Upper lobe of left lung (tissue), 6 donors: ENCODE data around the gene ZNF813. TPM values are rescaled to one million over a fixed set of nuclear protein-coding genes. Genes with fewer than 3 reads are reported as not detected.

Experiments used
- ATAC-seq, 2 donors: fragments of 200-7000 bp; cut with Tn5 transposase; one replicate each; pipeline ENCODE4 v1.9.1; 2022; ENCODE audit warnings: mild to moderate bottlenecking in 2 of 2, moderate library complexity in 2 of 2; ENCODE audit not compliant: low FRiP score in 2 of 2
- DNase-seq, 2 donors: peaks; one replicate each; pipeline ENCODE4 v3.0.0-alpha.2; 2019 to 2020
- H3K27ac ChIP-seq, 4 donors: fragments of 200-600 bp; sonication (generic); one replicate each; pipeline ENCODE4 v1.5.1; 2016 to 2019
- H3K27me3 ChIP-seq, 4 donors: fragments of 200-600 bp; sonication (generic); one replicate each; pipeline ENCODE4 v1.5.1; 2017 to 2019
- H3K36me3 ChIP-seq, 4 donors: fragments of 200-600 bp; sonication (generic); one replicate each; pipeline ENCODE4 v1.5.1; 2016 to 2019
- H3K4me1 ChIP-seq, 4 donors: fragments of 200-600 bp; sonication (generic); one replicate each; pipeline ENCODE4 v1.5.1; 2018 to 2019
- H3K4me3 ChIP-seq, 4 donors: fragments of 200-600 bp; sonication (generic); one replicate each; pipeline ENCODE4 v1.5.1; 2017 to 2019; ENCODE audit warnings: mild to moderate bottlenecking in 2 of 4, moderate library complexity in 1 of 4
- H3K9me3 ChIP-seq, 4 donors: fragments of 200-600 bp; sonication (generic); one replicate each; pipeline ENCODE4 v1.5.1; 2018 to 2019
- EP300 ChIP-seq, 4 donors: sonication (generic); formaldehyde crosslinking; IDR thresholded peaks; one replicate each; pipeline ENCODE4 v1.5.1; 2017; ENCODE audit warnings: antibody characterized with exemption in 4 of 4, control low read depth in 2 of 4
- POLR2A ChIP-seq, 4 donors: fragments of 450-650 bp; IDR thresholded peaks; one replicate each; pipeline ENCODE4 v1.5.1; 2016 to 2017; ENCODE audit warnings: antibody characterized with exemption in 4 of 4, mild to moderate bottlenecking in 2 of 4
- POLR2AphosphoS5 ChIP-seq, 2 donors: sonication (generic); formaldehyde crosslinking; IDR thresholded peaks; one replicate each; pipeline ENCODE4 v1.5.1; 2017; ENCODE audit warnings: antibody characterized with exemption in 2 of 2
- WGBS, 2 donors: methylation state at CpG; one replicate each; pipeline ENCODE4 v1.1.5; 2017 to 2018; 5-methylcytosine and 5-hydroxymethylcytosine counted together
- total RNA-seq, 6 donors: library from RNA; depleted of rRNA in 4 of 6; stranded (reverse); fragments of >200 nt in 4 of 6; gene quantifications; one replicate each; pipeline versions ENCODE4 v1.1.0 to v1.2.1, GENCODE V29; 2016 to 2021
- TF ChIP-seq, protein P1 (sequence below), 6 experiments: fragments of 450-650 bp in 4 of 6; fragments of 200-600 bp in 2 of 6; sonication (generic) in 2 of 6; IDR thresholded peaks; one replicate each; pipeline ENCODE4 v1.5.1; 2016 to 2019; ENCODE audit warnings: antibody characterized with exemption in 6 of 6
- donor health status: DM: no; HTN: no; CAD: no; lungs with moderate emphysema.
- donor health status: DM: no; HTN: yes; CAD: no; lungs with severe emphysema.

Gene ZNF813
- total RNA-seq, 6 donors from 2014 or later = 2.2 to 8.4 (median 3.1) TPM

DNA sequence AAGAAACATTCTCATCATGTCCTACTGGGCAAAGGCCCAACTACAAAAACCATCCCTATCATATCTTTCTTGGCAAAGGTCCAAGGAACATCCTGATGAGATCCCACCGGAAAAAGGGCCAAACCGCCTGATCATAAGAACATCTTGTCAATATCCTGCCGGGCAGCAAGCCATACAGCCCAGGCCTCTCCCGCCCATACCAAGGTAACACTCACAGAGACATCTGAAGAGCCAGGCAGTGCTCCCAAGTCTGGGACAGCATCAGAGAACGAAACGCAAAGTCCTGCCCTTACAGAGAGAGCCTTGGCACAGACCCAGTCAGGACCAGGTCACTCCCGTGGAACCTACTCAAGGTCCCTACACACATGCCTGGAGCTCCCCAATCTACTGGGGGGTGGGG is 51.9 kb downstream of the ZNF813 start:
- WGBS, 2 donors = 38 to 77% methylated on average over 2 to 7 of the region's 7 CpGs
- Histone ChIP-seq H3K36me3 (no peaks in the 10 kb centered on the region), H3K4me3 (no peak overlapping the region), H3K27me3 (no peaks in the 10 kb centered on the region), H3K4me1 (peaks cover 16 to 23% (median 21%) of the 10 kb centered on the region in 4 donors), H3K27ac (peak overlapping the region; percentile 76 to 88 (median 82)), H3K9me3 (no peaks in the 10 kb centered on the region)
- peak in 1 of 2 donors; percentile 3 for ATAC-seq
- DNase-seq = peak in 1 of 2 donors; percentile 48
- TF ChIP-seq EP300 (IDR thresholded peaks at IDR 0.05) = peak; percentile 30 to 96 (median 74)
- peak in 1 of 4 donors; percentile 15 for TF ChIP-seq POLR2A (IDR thresholded peaks at IDR 0.05)
- TF ChIP-seq, protein P1, sequence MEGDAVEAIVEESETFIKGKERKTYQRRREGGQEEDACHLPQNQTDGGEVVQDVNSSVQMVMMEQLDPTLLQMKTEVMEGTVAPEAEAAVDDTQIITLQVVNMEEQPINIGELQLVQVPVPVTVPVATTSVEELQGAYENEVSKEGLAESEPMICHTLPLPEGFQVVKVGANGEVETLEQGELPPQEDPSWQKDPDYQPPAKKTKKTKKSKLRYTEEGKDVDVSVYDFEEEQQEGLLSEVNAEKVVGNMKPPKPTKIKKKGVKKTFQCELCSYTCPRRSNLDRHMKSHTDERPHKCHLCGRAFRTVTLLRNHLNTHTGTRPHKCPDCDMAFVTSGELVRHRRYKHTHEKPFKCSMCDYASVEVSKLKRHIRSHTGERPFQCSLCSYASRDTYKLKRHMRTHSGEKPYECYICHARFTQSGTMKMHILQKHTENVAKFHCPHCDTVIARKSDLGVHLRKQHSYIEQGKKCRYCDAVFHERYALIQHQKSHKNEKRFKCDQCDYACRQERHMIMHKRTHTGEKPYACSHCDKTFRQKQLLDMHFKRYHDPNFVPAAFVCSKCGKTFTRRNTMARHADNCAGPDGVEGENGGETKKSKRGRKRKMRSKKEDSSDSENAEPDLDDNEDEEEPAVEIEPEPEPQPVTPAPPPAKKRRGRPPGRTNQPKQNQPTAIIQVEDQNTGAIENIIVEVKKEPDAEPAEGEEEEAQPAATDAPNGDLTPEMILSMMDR (IDR thresholded peaks at IDR 0.05) = no peak
- TF ChIP-seq POLR2AphosphoS5 (IDR thresholded peaks at IDR 0.05) = peak; percentile 74 to 82

DNA sequence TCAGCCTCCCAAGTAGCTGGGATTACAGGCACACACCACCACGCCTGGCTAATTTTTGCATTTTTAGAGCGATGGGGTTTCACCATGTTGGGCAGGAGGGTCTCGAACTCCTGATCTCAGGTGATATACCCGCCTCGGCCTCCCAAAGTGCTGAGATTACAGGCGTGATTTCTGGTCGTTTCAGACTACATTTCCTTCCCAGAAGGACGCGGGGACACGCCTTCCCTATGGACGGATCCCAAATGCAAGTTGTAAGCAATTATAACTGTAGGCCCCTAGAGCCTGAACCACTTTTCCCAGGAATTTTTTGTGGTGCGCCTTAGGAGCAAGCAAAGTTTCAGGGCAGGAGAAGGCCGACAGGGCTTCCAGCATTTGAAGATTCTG is 52.6 kb downstream of the ZNF813 start:
- TF ChIP-seq POLR2AphosphoS5 (IDR thresholded peaks at IDR 0.05) = no peak
- H3K27ac ChIP-seq = peak overlapping the region; percentile 76 to 88 (median 82)
- peak overlapping the region in 3 of 4 donors; percentile 52 to 74 (median 59) for H3K4me3 ChIP-seq
- H3K9me3 ChIP-seq = no peaks in the 10 kb centered on the region
- WGBS, 2 donors = 68 to 72% methylated on average over 13 of the region's 13 CpGs
- no peaks in the 10 kb centered on the region for H3K27me3 ChIP-seq
- no peaks in the 10 kb centered on the region for H3K36me3 ChIP-seq
- DNase-seq = no peak
- H3K4me1 ChIP-seq = peaks cover 16 to 23% (median 21%) of the 10 kb centered on the region in 4 donors
- ATAC-seq = no peak

- H3K4me3 ChIP-seq = peak overlapping the region; percentile 52 to 75 (median 66)
- DNase-seq (peak; percentile 91 to 95), ATAC-seq (peak; percentile 97 to 98)
- no peaks in the 10 kb centered on the region for H3K36me3 ChIP-seq
- H3K4me1 ChIP-seq = peaks cover 16 to 23% (median 21%) of the 10 kb centered on the region in 4 donors
- peak; percentile 84 to 97 for TF ChIP-seq POLR2AphosphoS5 (IDR thresholded peaks at IDR 0.05)
- TF ChIP-seq POLR2A (IDR thresholded peaks at IDR 0.05) = peak in 1 of 4 donors; percentile 33
- peak; percentile 84 to 95 (median 94) for TF ChIP-seq EP300 (IDR thresholded peaks at IDR 0.05)
- TF ChIP-seq, protein P1 (IDR thresholded peaks at IDR 0.05) = no peak
- WGBS, 2 donors = 2% methylated on average over 19 to 41 of the region's 46 CpGs
- peaks cover 0 to 2% (median under 1%) of the 10 kb centered on the region in 4 donors for H3K9me3 ChIP-seq
- H3K27ac ChIP-seq = peak overlapping the region; percentile 76 to 88 (median 82)
- no peaks in the 10 kb centered on the region for H3K27me3 ChIP-seq
These were observed 53.2 kb downstream of the ZNF813 start for GRCh38 chr19:53520547-53521372.

- no peaks in the 10 kb centered on the region for H3K27me3 ChIP-seq
- H3K27ac ChIP-seq = peak overlapping the region; percentile 21 to 88 (median 78)
- peaks cover 16 to 23% (median 21%) of the 10 kb centered on the region in 4 donors for H3K4me1 ChIP-seq
- ATAC-seq (peak in 1 of 2 donors; percentile 24), DNase-seq (peak in 1 of 2 donors; percentile 79)
- peak overlapping the region; percentile 52 to 75 (median 66) for H3K4me3 ChIP-seq
- 29 to 43% methylated on average over 15 to 33 of the region's 33 CpGs for WGBS, 2 donors
- H3K36me3 ChIP-seq = no peaks in the 10 kb centered on the region
- H3K9me3 ChIP-seq = peaks cover 4 to 10% (median 6%) of the 10 kb centered on the region in 4 donors
- TF ChIP-seq, protein P1 (IDR thresholded peaks at IDR 0.05) = no peak
- TF ChIP-seq POLR2AphosphoS5 (IDR thresholded peaks at IDR 0.05) (no peak), POLR2A (IDR thresholded peaks at IDR 0.05) (no peak), EP300 (IDR thresholded peaks at IDR 0.05) (no peak)
These were observed 54.1 kb downstream of the ZNF813 start for GRCh38 chr19:53521373-53522202.

DNA sequence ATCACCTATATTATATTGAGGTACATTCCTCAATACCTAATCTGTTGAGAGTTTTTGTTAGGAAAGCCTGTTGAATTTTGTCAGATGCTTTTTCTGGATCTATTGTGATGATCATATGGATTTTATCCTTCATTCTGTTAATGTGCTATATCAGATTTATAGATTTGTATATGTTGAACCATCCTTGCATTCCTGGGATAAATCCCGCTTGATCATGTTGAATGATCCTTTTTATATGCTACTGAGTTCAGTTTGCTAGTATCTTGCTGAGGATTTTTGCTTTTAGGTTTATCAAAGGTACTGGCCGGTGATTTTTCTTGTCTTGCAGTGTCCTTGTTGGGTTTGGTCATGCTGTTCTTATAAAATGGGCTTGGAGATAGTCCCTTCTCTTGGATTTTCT is 58.4 kb downstream of the ZNF813 start:
- no peak overlapping the region for H3K27ac ChIP-seq
- H3K36me3 ChIP-seq = no peaks in the 10 kb centered on the region
- DNase-seq = no peak
- H3K27me3 ChIP-seq = no peaks in the 10 kb centered on the region
- TF ChIP-seq POLR2A (IDR thresholded peaks at IDR 0.05) (no peak), POLR2AphosphoS5 (IDR thresholded peaks at IDR 0.05) (no peak), EP300 (IDR thresholded peaks at IDR 0.05) (no peak)
- TF ChIP-seq, protein P1 (IDR thresholded peaks at IDR 0.05) = no peak
- H3K9me3 ChIP-seq = peaks cover 4 to 10% (median 6%) of the 10 kb centered on the region in 4 donors
- peaks cover 6 to 11% (median 8%) of the 10 kb centered on the region in 4 donors for H3K4me1 ChIP-seq
- H3K4me3 ChIP-seq = no peak overlapping the region
- ATAC-seq = no peak
- WGBS, 2 donors = 94 to 98% methylated on average over 2 of the region's 2 CpGs
